BE2C (cell line): ENCODE measurements around the gene MFN2.
A peak's percentile ranks its signal among the peaks of the same experiment; 100 is the strongest.

ENCODE experiments used
- DNase-seq: peaks from one replicate; pipeline ENCODE4 v3.0.0-alpha.2; 2020
- H3K27me3 ChIP-seq: fragments of 250-450 bp; sonication (Bioruptor Pico); 2 replicates; pipeline ENCODE4 v1.5.1; 2020; ENCODE audit warnings: mild to moderate bottlenecking
- H3K36me3 ChIP-seq: fragments of 250-450 bp; sonication (Bioruptor Pico); 2 replicates; pipeline ENCODE4 v1.5.1; 2020; ENCODE audit warnings: mild to moderate bottlenecking
- H3K4me1 ChIP-seq: fragments of 250-450 bp; sonication (Bioruptor Pico); 2 replicates; pipeline ENCODE4 v1.5.1; 2020
- H3K4me3 ChIP-seq: 2 replicates; pipeline ENCODE4 v1.5.1; 2011; ENCODE audit warnings: low read depth, low read length
- H3K9me3 ChIP-seq: fragments of 250-450 bp; sonication (Bioruptor Pico); 2 replicates; pipeline ENCODE4 v1.5.1; 2020
- TF ChIP-seq, protein P1 (sequence below): IDR thresholded peaks from 2 replicates; pipeline ENCODE4 v1.5.1; 2012; ENCODE audit warnings: mild to moderate bottlenecking, low read depth, low read length

MFN2 gene

DNA sequence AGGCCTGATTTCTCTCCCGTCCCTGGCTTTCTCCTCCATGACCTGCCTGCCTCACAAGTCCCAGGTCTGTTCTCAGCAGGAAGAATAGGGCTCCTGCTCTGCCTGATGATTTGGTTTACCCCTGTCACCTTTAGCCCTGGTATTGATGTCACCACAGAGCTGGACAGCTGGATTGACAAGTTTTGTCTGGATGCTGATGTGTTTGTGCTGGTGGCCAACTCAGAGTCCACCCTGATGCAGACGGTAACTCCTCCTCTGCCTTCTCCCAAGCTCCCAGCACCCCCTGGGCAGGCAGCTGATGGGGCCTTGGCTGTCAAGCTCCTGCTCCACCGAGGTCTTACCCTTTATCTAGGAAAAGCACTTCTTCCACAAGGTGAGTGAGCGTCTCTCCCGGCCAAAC lies 18.4 kb downstream of the MFN2 start:
- H3K9me3 ChIP-seq = no peaks in the 10 kb centered on the region
- H3K36me3 ChIP-seq = peaks cover 21% of the 10 kb centered on the region
- no peaks in the 10 kb centered on the region for H3K27me3 ChIP-seq
- H3K4me1 ChIP-seq = no peaks in the 10 kb centered on the region
- H3K4me3 ChIP-seq = no peak overlapping the region
- no peak for DNase-seq
- TF ChIP-seq, protein P1, sequence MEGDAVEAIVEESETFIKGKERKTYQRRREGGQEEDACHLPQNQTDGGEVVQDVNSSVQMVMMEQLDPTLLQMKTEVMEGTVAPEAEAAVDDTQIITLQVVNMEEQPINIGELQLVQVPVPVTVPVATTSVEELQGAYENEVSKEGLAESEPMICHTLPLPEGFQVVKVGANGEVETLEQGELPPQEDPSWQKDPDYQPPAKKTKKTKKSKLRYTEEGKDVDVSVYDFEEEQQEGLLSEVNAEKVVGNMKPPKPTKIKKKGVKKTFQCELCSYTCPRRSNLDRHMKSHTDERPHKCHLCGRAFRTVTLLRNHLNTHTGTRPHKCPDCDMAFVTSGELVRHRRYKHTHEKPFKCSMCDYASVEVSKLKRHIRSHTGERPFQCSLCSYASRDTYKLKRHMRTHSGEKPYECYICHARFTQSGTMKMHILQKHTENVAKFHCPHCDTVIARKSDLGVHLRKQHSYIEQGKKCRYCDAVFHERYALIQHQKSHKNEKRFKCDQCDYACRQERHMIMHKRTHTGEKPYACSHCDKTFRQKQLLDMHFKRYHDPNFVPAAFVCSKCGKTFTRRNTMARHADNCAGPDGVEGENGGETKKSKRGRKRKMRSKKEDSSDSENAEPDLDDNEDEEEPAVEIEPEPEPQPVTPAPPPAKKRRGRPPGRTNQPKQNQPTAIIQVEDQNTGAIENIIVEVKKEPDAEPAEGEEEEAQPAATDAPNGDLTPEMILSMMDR = no peak

- Histone ChIP-seq H3K4me3 (no peak overlapping the region), H3K36me3 (peaks cover 23% of the 10 kb centered on the region), H3K9me3 (no peaks in the 10 kb centered on the region), H3K27me3 (no peaks in the 10 kb centered on the region), H3K4me1 (no peaks in the 10 kb centered on the region)
- no peak for DNase-seq
- TF ChIP-seq, protein P1 = no peak
Observed at GRCh38 chr1:11999236-11999635, 19.0 kb downstream of the MFN2 start.

DNA sequence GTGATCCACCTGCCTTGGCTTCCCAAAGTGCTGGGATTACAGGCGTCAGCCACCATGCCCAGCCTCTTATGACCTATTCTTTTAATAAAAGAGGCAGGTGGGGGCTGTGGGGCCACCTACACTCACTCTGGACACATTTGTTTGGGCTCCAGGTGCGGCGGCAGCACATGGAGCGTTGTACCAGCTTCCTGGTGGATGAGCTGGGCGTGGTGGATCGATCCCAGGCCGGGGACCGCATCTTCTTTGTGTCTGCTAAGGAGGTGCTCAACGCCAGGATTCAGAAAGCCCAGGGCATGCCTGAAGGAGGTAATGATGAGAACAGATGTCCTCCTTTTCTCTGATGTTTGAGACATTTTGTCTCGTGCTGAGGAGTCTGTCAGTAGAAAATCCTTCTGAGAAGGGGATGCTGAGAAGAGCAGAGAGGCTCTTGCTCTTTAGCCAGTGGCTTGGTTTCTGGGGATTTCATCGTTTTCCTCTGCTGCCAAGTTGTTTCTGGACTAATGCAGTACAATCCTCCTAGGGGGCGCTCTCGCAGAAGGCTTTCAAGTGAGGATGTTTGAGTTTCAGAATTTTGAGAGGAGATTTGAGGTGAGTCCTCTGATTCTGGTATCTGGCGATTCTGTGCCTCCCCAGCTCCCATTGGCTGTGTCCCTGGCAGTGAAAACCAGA lies 21.1 kb downstream of the MFN2 start:
- H3K36me3 ChIP-seq = peaks cover 43% of the 10 kb centered on the region
- DNase-seq = peak; percentile 52
- no peak overlapping the region for H3K4me3 ChIP-seq
- H3K9me3 ChIP-seq = no peaks in the 10 kb centered on the region
- TF ChIP-seq, protein P1 = peak; percentile 60
- no peaks in the 10 kb centered on the region for H3K27me3 ChIP-seq
- no peaks in the 10 kb centered on the region for H3K4me1 ChIP-seq

DNA sequence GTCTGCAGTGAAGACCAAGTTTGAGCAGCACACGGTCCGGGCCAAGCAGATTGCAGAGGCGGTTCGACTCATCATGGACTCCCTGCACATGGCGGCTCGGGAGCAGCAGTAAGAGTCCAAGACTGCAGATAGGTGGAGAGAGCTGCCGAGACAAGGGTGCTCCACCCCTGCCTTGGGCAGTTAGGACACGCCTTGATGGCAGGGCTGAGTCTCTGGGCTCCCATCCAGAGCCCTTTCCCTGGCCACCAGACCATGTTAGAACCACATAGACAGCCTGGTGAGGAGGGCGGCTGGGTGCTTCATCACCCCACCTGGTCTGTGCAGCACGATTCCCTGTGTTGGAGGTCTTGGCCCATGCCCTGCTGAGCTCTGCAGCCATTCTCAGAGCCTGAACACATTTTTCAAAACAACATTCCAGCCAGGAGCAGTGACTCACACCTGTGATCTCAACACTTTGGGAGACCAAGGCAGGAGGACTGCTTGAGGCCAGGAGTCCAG lies 21.8 kb downstream of the MFN2 start:
- no peak overlapping the region for H3K4me3 ChIP-seq
- DNase-seq = no peak
- TF ChIP-seq, protein P1 = no peak
- no peaks in the 10 kb centered on the region for H3K27me3 ChIP-seq
- H3K9me3 ChIP-seq = no peaks in the 10 kb centered on the region
- H3K36me3 ChIP-seq = peaks cover 42% of the 10 kb centered on the region
- H3K4me1 ChIP-seq = no peaks in the 10 kb centered on the region

GRCh38 chr1:12003762-12004161 lies 23.5 kb downstream of the MFN2 start:
- no peaks in the 10 kb centered on the region for H3K4me1 ChIP-seq
- TF ChIP-seq, protein P1 = no peak
- H3K9me3 ChIP-seq = no peaks in the 10 kb centered on the region
- no peaks in the 10 kb centered on the region for H3K27me3 ChIP-seq
- H3K4me3 ChIP-seq = no peak overlapping the region
- H3K36me3 ChIP-seq = peaks cover 36% of the 10 kb centered on the region
- no peak for DNase-seq

GRCh38 chr1:12005488-12006166 lies 25.4 kb downstream of the MFN2 start:
- DNase-seq = no peak
- TF ChIP-seq, protein P1 = no peak
- no peaks in the 10 kb centered on the region for H3K4me1 ChIP-seq
- H3K4me3 ChIP-seq = no peak overlapping the region
- H3K27me3 ChIP-seq = no peaks in the 10 kb centered on the region
- peaks cover 45% of the 10 kb centered on the region for H3K36me3 ChIP-seq
- H3K9me3 ChIP-seq = no peaks in the 10 kb centered on the region
